B cell (primary cell): ENCODE results near the gene RDM1. TPM values are rescaled to one million over a fixed set of nuclear protein-coding genes. Genes with fewer than 3 reads are reported as not detected.
A peak's percentile ranks its signal among the peaks of the same experiment; 100 is the strongest.

Experiments used
- ATAC-seq: fragments of 200-7000 bp; cut with Tn5 transposase; one replicate; pipeline ENCODE4 v1.10.0; 2021; ENCODE audit warnings: low read depth, mild to moderate bottlenecking, moderate number of reproducible peaks, moderate library complexity
- CTCF ChIA-PET: fragments of 350-600 bp; sonication (Branson Sonifier 250); formaldehyde crosslinking; loops from one replicate; lab custom pipeline; 2021; ENCODE audit warnings: antibody characterized with exemption, inconsistent platforms; lab: Charles Lee
- POLR2A ChIA-PET: fragments of 350-600 bp; sonication (Branson Sonifier 250); formaldehyde crosslinking; loops from one replicate; lab custom pipeline; 2021; ENCODE audit warnings: antibody characterized with exemption; lab: Charles Lee
- DNase-seq: peaks from one replicate; pipeline ENCODE4 v3.0.0; 2013
- H2AFZ ChIP-seq: 2 replicates; pipeline ENCODE4 v1.6.1; 2012; ENCODE audit warnings: mild to moderate bottlenecking, low read depth, low read length; ENCODE audit not compliant: insufficient read depth, poor library complexity, severe bottlenecking
- H3K27ac ChIP-seq, 2 donors: 1 replicate in 1 of 2; 2 replicates in 1 of 2; pipeline ENCODE4 v1.5.1; 2012 to 2013; ENCODE audit warnings: low read length in 2 of 2, mild to moderate bottlenecking in 2 of 2, moderate library complexity in 1 of 2
- H3K27me3 ChIP-seq, 4 experiments: fragments of 200-600 bp in 1 of 4; sonication (generic) in 1 of 4; replicated peaks in 1 of 4; 1 replicate in 2 of 4; 2 replicates in 2 of 4; pipeline versions ENCODE4 v1.6.1 to v1.7.0; 2013 to 2016; ENCODE audit warnings: low read length in 3 of 4, mild to moderate bottlenecking in 2 of 4, mixed read lengths in 1 of 4, moderate library complexity in 1 of 4; ENCODE audit not compliant: insufficient read depth in 4 of 4, control insufficient read depth in 3 of 4; ENCODE audit errors: control extremely low read depth in 1 of 4
- H3K36me3 ChIP-seq, 2 experiments: replicated peaks in 1 of 2; 1 replicate in 1 of 2; 2 replicates in 1 of 2; pipeline versions ENCODE4 v1.6.1 to v1.7.1; 2013; ENCODE audit warnings: low read length in 1 of 2; ENCODE audit not compliant: insufficient read depth in 2 of 2, control insufficient read depth in 1 of 2; ENCODE audit errors: control extremely low read depth in 1 of 2, extremely low read depth in 1 of 2
- H3K4me1 ChIP-seq, 2 donors: fragments of 200-600 bp in 1 of 2; sonication (generic) in 1 of 2; 1 replicate in 1 of 2; 2 replicates in 1 of 2; pipeline versions ENCODE4 v1.5.1 to v1.6.1; 2013 to 2017; ENCODE audit warnings: low read length in 2 of 2; ENCODE audit not compliant: control insufficient read depth in 2 of 2, insufficient read depth in 2 of 2
- H3K4me2 ChIP-seq: replicated peaks from 2 replicates; pipeline ENCODE3; 2012; ENCODE audit warnings: mild to moderate bottlenecking, low read depth, low read length; ENCODE audit not compliant: poor library complexity, severe bottlenecking
- H3K4me3 ChIP-seq, 5 experiments: fragments of 200-600 bp in 1 of 5; sonication (generic) in 1 of 5; 1 replicate in 3 of 5; 2 replicates in 2 of 5; pipeline versions ENCODE4 v1.5.1 to v1.7.0; 2011 to 2016; ENCODE audit warnings: low read length in 4 of 5, mild to moderate bottlenecking in 4 of 5, low read depth in 2 of 5, control low read depth in 1 of 5, moderate library complexity in 1 of 5; ENCODE audit not compliant: insufficient read depth in 1 of 5; ENCODE audit errors: control extremely low read depth in 1 of 5, extremely low read depth in 1 of 5
- H3K79me2 ChIP-seq: fragments of 200-600 bp; sonication (generic); one replicate; pipeline ENCODE4 v1.6.0; 2016; ENCODE audit warnings: low read length; ENCODE audit not compliant: control insufficient read depth, insufficient read depth
- H3K9ac ChIP-seq: fragments of 200-600 bp; sonication (generic); 2 replicates; pipeline ENCODE4 v1.6.1; 2017; ENCODE audit warnings: mild to moderate bottlenecking, low read length, moderate library complexity
- H3K9me3 ChIP-seq, 3 donors: one replicate each; pipeline versions ENCODE4 v1.6.1 to v1.7.1; 2013; ENCODE audit warnings: low read length in 2 of 3; ENCODE audit not compliant: control insufficient read depth in 2 of 3, insufficient read depth in 1 of 3; ENCODE audit errors: control extremely low read depth in 1 of 3
- H4K20me1 ChIP-seq: 2 replicates; pipeline ENCODE4 v1.6.0; 2012; ENCODE audit warnings: mild to moderate bottlenecking, low read length; ENCODE audit not compliant: insufficient read depth, control insufficient read depth, poor library complexity, severe bottlenecking
- H3K27ac Mint-ChIP-seq: one replicate; pipeline ENCODE4 v1.8.0; 2021; ENCODE audit warnings: mixed read lengths
- H3K27me3 Mint-ChIP-seq: one replicate; pipeline ENCODE4 v1.8.0; 2021; ENCODE audit warnings: mixed read lengths
- H3K4me1 Mint-ChIP-seq: one replicate; pipeline ENCODE4 v1.8.0; 2021; ENCODE audit warnings: mixed read lengths
- H3K4me3 Mint-ChIP-seq: one replicate; pipeline ENCODE4 v1.8.0; 2021; ENCODE audit warnings: mixed read lengths
- H3K9me3 Mint-ChIP-seq: one replicate; pipeline ENCODE4 v1.8.0; 2022; ENCODE audit warnings: mixed read lengths; ENCODE audit not compliant: insufficient read depth
- CTCF ChIP-seq: fragments of 200-600 bp; IDR thresholded peaks from one replicate; pipeline ENCODE4 v1.8.0; 2022; ENCODE audit warnings: antibody characterized with exemption, mild to moderate bottlenecking
- EZH2 ChIP-seq: IDR thresholded peaks from 2 replicates; pipeline ENCODE4 v1.6.1; 2012; ENCODE audit warnings: borderline replicate concordance, low read depth, mild to moderate bottlenecking, moderate library complexity, low read length; ENCODE audit not compliant: insufficient read depth, poor library complexity, severe bottlenecking
- WGBS: methylation state at CpG from one replicate; pipeline ENCODE4 v1.1.5; 2013; ENCODE audit warnings: missing lambda C conversion rate; ENCODE audit not compliant: insufficient coverage; 5-methylcytosine and 5-hydroxymethylcytosine counted together
- intact Hi-C: fragments of 100-400 bp; cut with micrococcal nuclease; formaldehyde crosslinking; loops from one replicate; pipeline ENCODE4 v1.10.0; 2022
- polyA minus RNA-seq: library from RNA; depleted of rRNA, polyadenylated mRNA; stranded (reverse); fragments of >200 nt; gene quantifications from 2 replicates; pipeline ENCODE4 v1.2.3, GENCODE V29; 2012
- polyA plus RNA-seq: library from polyadenylated mRNA; depleted of rRNA; stranded (reverse); fragments of >200 nt; gene quantifications from 2 replicates; pipeline ENCODE4 v1.2.3, GENCODE V29; 2012
- total RNA-seq, 2 donors: library from RNA; stranded (reverse); fragments of 120-200 nt in 1 of 2; gene quantifications; 1 replicate in 1 of 2; 2 replicates in 1 of 2; pipeline versions ENCODE4 v1.2.3 to v1.2.4, GENCODE V29; 2013 to 2022

RDM1 gene
- total RNA-seq (not detected in 2 replicates), polyA plus RNA-seq (not detected in 2 replicates), polyA minus RNA-seq (not detected in 2 replicates)
- total RNA-seq (2013), result not detected

GRCh38 chr17:35930211-35931065 is at the start of gene RDM1:
Gene RDM1, minus strand, starts transcription at chr17:35930773. Its CDS starts 46 bp downstream, at chr17:35930727.
- H3K27ac Mint-ChIP-seq, result peak within 1 kb of the TSS; percentile 54

More at GRCh38 chr17:35930211-35931065, at the start of gene RDM1:
- Histone ChIP-seq H3K9ac (peak within 1 kb of the TSS; percentile 62), H3K36me3 (no peaks in the 10 kb centered on the region), H3K27me3 (peaks cover 0 to 6% (median 2%) of the 10 kb centered on the region in 4 experiments), H3K4me2 (peak within 1 kb of the TSS; percentile 81), H2AFZ (peak within 1 kb of the TSS; percentile 84), H3K4me1 (peaks cover 11 to 12% of the 10 kb centered on the region in 2 donors), H3K9me3 (no peaks in the 10 kb centered on the region), H3K27ac (no peak within 1 kb of the TSS), H3K79me2 (no peaks in the 10 kb centered on the region), H4K20me1 (no peaks in the 10 kb centered on the region), H3K4me3 (peak within 1 kb of the TSS; percentile 28 to 72 (median 44))
- no peak for TF ChIP-seq CTCF
- no peak for TF ChIP-seq EZH2
- Mint-ChIP-seq H3K27me3 (peaks cover 5% of the 10 kb centered on the region), H3K4me3 (peak within 1 kb of the TSS; percentile 82), H3K4me1 (peaks cover 11% of the 10 kb centered on the region), H3K9me3 (no peaks in the 10 kb centered on the region)
- DNase-seq (peak; percentile 73), ATAC-seq (peak; percentile 93)
- CTCF ChIA-PET, result no interaction called here
- 0% methylated on average over 25 of the region's 35 CpGs for WGBS
- POLR2A ChIA-PET, result no interaction called here
- intact Hi-C loops, result no loop called here
